ENCODE data around the gene SCGB1C1. TPM values are rescaled to one million over a fixed set of nuclear protein-coding genes. Genes with fewer than 3 reads are reported as not detected.

The SCGB1C1 gene
- total and polyA plus RNA-seq, 9 of the 15 experiments (the other 6 are each of a cell fraction or from before 2014, with no cell fraction given), result not detected

DNA sequence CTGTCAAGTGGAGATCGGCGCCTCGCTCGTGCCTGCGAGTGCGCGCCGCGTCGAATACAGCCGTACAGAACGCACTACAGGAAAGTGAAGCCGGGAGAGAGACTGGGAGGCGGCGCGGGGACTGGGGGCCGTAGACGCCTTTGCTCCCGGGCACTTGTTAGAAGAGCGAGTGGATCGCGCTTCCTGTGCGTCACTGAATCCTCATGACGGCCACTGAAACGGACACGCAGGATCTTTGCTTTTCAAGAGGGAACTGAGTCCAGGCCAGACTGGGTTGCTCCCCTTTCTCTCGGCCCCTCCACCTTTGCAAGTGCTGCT, 14.9 kb downstream of the SCGB1C1 start (continued):
- TF ChIP-seq ZNF518B (CRISPR knock-in tag; IDR thresholded peaks at IDR 0.05), result no peak
- TF ChIP-seq TRIM24 (IDR thresholded peaks at IDR 0.05), result no peak
- TF ChIP-seq ZNF134 (CRISPR knock-in tag; conservative IDR thresholded peaks at IDR 0.05), result no peak
- no peak for TF ChIP-seq TCF15 (CRISPR knock-in tag; IDR thresholded peaks at IDR 0.05)
- TF ChIP-seq NEUROD1 (IDR thresholded peaks at IDR 0.05; ENCODE audit: borderline replicate concordance, low read depth, low read length, partially characterized antibody), result no peak
- no peak; the same call in 1 of the 2 replicates for TF ChIP-seq ZNF589 (CRISPR knock-in tag; IDR thresholded peaks at IDR 0.05; ENCODE audit: low read depth)
- TF ChIP-seq, protein P1, sequence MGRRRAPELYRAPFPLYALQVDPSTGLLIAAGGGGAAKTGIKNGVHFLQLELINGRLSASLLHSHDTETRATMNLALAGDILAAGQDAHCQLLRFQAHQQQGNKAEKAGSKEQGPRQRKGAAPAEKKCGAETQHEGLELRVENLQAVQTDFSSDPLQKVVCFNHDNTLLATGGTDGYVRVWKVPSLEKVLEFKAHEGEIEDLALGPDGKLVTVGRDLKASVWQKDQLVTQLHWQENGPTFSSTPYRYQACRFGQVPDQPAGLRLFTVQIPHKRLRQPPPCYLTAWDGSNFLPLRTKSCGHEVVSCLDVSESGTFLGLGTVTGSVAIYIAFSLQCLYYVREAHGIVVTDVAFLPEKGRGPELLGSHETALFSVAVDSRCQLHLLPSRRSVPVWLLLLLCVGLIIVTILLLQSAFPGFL (CRISPR knock-in tag; IDR thresholded peaks at IDR 0.05), result no peak
- no peak for TF ChIP-seq SP2 (IDR thresholded peaks at IDR 0.05; ENCODE audit: extremely low read depth, low read depth, low read length, poor library complexity, severe bottlenecking)
- TF ChIP-seq, protein P2, sequence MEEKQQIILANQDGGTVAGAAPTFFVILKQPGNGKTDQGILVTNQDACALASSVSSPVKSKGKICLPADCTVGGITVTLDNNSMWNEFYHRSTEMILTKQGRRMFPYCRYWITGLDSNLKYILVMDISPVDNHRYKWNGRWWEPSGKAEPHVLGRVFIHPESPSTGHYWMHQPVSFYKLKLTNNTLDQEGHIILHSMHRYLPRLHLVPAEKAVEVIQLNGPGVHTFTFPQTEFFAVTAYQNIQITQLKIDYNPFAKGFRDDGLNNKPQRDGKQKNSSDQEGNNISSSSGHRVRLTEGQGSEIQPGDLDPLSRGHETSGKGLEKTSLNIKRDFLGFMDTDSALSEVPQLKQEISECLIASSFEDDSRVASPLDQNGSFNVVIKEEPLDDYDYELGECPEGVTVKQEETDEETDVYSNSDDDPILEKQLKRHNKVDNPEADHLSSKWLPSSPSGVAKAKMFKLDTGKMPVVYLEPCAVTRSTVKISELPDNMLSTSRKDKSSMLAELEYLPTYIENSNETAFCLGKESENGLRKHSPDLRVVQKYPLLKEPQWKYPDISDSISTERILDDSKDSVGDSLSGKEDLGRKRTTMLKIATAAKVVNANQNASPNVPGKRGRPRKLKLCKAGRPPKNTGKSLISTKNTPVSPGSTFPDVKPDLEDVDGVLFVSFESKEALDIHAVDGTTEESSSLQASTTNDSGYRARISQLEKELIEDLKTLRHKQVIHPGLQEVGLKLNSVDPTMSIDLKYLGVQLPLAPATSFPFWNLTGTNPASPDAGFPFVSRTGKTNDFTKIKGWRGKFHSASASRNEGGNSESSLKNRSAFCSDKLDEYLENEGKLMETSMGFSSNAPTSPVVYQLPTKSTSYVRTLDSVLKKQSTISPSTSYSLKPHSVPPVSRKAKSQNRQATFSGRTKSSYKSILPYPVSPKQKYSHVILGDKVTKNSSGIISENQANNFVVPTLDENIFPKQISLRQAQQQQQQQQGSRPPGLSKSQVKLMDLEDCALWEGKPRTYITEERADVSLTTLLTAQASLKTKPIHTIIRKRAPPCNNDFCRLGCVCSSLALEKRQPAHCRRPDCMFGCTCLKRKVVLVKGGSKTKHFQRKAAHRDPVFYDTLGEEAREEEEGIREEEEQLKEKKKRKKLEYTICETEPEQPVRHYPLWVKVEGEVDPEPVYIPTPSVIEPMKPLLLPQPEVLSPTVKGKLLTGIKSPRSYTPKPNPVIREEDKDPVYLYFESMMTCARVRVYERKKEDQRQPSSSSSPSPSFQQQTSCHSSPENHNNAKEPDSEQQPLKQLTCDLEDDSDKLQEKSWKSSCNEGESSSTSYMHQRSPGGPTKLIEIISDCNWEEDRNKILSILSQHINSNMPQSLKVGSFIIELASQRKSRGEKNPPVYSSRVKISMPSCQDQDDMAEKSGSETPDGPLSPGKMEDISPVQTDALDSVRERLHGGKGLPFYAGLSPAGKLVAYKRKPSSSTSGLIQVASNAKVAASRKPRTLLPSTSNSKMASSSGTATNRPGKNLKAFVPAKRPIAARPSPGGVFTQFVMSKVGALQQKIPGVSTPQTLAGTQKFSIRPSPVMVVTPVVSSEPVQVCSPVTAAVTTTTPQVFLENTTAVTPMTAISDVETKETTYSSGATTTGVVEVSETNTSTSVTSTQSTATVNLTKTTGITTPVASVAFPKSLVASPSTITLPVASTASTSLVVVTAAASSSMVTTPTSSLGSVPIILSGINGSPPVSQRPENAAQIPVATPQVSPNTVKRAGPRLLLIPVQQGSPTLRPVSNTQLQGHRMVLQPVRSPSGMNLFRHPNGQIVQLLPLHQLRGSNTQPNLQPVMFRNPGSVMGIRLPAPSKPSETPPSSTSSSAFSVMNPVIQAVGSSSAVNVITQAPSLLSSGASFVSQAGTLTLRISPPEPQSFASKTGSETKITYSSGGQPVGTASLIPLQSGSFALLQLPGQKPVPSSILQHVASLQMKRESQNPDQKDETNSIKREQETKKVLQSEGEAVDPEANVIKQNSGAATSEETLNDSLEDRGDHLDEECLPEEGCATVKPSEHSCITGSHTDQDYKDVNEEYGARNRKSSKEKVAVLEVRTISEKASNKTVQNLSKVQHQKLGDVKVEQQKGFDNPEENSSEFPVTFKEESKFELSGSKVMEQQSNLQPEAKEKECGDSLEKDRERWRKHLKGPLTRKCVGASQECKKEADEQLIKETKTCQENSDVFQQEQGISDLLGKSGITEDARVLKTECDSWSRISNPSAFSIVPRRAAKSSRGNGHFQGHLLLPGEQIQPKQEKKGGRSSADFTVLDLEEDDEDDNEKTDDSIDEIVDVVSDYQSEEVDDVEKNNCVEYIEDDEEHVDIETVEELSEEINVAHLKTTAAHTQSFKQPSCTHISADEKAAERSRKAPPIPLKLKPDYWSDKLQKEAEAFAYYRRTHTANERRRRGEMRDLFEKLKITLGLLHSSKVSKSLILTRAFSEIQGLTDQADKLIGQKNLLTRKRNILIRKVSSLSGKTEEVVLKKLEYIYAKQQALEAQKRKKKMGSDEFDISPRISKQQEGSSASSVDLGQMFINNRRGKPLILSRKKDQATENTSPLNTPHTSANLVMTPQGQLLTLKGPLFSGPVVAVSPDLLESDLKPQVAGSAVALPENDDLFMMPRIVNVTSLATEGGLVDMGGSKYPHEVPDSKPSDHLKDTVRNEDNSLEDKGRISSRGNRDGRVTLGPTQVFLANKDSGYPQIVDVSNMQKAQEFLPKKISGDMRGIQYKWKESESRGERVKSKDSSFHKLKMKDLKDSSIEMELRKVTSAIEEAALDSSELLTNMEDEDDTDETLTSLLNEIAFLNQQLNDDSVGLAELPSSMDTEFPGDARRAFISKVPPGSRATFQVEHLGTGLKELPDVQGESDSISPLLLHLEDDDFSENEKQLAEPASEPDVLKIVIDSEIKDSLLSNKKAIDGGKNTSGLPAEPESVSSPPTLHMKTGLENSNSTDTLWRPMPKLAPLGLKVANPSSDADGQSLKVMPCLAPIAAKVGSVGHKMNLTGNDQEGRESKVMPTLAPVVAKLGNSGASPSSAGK (IDR thresholded peaks at IDR 0.05), result peak; percentile 52; the same call in 1 of the 2 replicates
- TF ChIP-seq, protein P3, sequence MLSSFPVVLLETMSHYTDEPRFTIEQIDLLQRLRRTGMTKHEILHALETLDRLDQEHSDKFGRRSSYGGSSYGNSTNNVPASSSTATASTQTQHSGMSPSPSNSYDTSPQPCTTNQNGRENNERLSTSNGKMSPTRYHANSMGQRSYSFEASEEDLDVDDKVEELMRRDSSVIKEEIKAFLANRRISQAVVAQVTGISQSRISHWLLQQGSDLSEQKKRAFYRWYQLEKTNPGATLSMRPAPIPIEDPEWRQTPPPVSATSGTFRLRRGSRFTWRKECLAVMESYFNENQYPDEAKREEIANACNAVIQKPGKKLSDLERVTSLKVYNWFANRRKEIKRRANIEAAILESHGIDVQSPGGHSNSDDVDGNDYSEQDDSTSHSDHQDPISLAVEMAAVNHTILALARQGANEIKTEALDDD (IDR thresholded peaks at IDR 0.05), result no peak

All from K562 (cell line).